ENCODE data around the gene PCNA.

PCNA gene

DNA sequence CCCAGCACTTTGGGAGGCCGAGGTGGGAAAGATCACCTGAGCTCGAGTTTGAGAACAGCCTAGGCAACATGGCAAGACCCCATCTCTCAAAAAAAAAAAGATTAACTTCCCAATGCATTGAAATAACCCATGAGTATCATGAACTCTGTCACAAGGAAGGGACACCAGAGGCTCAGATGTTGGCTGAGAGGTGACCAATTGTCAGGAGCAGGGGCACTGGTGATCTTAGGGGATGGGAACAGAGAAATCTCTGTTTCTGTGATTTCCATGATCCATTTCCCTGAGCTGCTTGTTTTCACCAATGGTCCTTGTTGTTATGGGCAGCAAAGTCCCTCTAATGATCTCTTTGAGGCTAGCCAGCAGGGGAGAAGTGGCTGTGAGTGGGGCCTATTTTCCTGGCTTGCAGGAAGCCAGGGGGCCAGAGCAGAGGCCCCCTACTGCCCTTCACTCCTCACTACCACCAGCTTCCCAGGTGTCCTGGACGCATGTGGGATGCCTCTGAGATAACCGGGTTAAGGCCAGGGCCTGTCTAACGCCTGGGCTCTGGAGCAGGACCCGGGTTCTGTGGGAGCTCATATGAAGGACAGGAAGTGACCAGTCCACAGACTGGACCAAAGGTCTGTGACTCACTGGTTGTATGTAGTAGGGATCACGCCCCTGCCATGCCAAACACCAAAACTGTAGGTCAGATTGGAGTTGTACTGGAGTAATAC, 54.4 kb downstream of the PCNA start:
- DNase-seq = no peak
- ATAC-seq = no peak
